IMR-90 (cell line): ENCODE data around the gene CD72. TPM values are rescaled to one million over a fixed set of nuclear protein-coding genes. Genes with fewer than 3 reads are reported as not detected.

Experiments
- ATAC-seq: fragments of 200-7000 bp; cut with Tn5 transposase; 2 replicates; pipeline ENCODE4 v1.9.1; 2020; ENCODE audit warnings: low read depth, mild to moderate bottlenecking, moderate library complexity
- BruUV-seq: library from RNA; stranded (reverse); fragments of 400-500 nt; replicated peaks from 2 replicates; lab custom pipeline; 2021; lab: Mats Ljungman, UMichigan
- CTCF ChIA-PET: fragments of 300-600 bp; formaldehyde crosslinking; extraction: SDS; loops from one replicate; lab custom pipeline; 2021; ENCODE audit warnings: antibody characterized with exemption; lab: Yijun Ruan, JAX
- POLR2A ChIA-PET: fragments of 300-600 bp; sonication (Branson Sonifier 250); formaldehyde crosslinking; loops from one replicate; lab custom pipeline; 2022; ENCODE audit warnings: antibody characterized with exemption; ENCODE audit not compliant: unreplicated experiment; lab: Charles Lee
- DNase-seq: peaks from one replicate; pipeline ENCODE4 v3.0.0; 2013
- H2AFZ ChIP-seq: replicated peaks from 2 replicates; pipeline ENCODE3; 2013; ENCODE audit warnings: low read length, mild to moderate bottlenecking; ENCODE audit not compliant: poor library complexity
- H2AK5ac ChIP-seq: 2 replicates; pipeline ENCODE4 v1.6.1; 2013; ENCODE audit warnings: low read depth, low read length, inconsistent platforms
- H2AK9ac ChIP-seq: replicated peaks from 2 replicates; pipeline ENCODE3; 2013; ENCODE audit warnings: mild to moderate bottlenecking, low read depth, low read length, moderate library complexity; ENCODE audit not compliant: poor library complexity
- H2BK120ac ChIP-seq: 2 replicates; pipeline ENCODE4 v1.6.1; 2013; ENCODE audit warnings: low read depth, low read length, inconsistent platforms
- H2BK15ac ChIP-seq: 3 replicates; pipeline ENCODE4 v1.6.1; 2013; ENCODE audit warnings: low read depth, low read length, inconsistent platforms
- H2BK20ac ChIP-seq: 2 replicates; pipeline ENCODE4 v1.6.1; 2013; ENCODE audit warnings: low read depth, mild to moderate bottlenecking, inconsistent platforms, low read length, moderate library complexity
- H2BK5ac ChIP-seq: 2 replicates; pipeline ENCODE4 v1.6.1; 2013; ENCODE audit warnings: mild to moderate bottlenecking, low read depth, low read length, inconsistent platforms; ENCODE audit not compliant: poor library complexity, severe bottlenecking
- H3K14ac ChIP-seq: replicated peaks from 2 replicates; pipeline ENCODE4 v1.6.1; 2013; ENCODE audit warnings: low read depth, low read length, inconsistent platforms
- H3K18ac ChIP-seq: 2 replicates; pipeline ENCODE4 v1.6.1; 2013; ENCODE audit warnings: low read depth, low read length, control low read depth
- H3K23ac ChIP-seq: 2 replicates; pipeline ENCODE4 v1.6.1; 2013; ENCODE audit warnings: low read depth, low read length, inconsistent platforms
- H3K27ac ChIP-seq: 2 replicates; pipeline ENCODE4 v1.5.1; 2013; ENCODE audit warnings: mild to moderate bottlenecking, control low read depth, low read length; ENCODE audit not compliant: insufficient read depth
- H3K27me3 ChIP-seq: 2 replicates; pipeline ENCODE4 v1.6.1; 2013; ENCODE audit warnings: low read length; ENCODE audit not compliant: control insufficient read depth, insufficient read depth
- H3K36me3 ChIP-seq: 2 replicates; pipeline ENCODE4 v1.6.1; 2013; ENCODE audit warnings: low read length, mixed read lengths; ENCODE audit not compliant: control insufficient read depth, insufficient read depth
- H3K4ac ChIP-seq: 2 replicates; pipeline ENCODE4 v1.6.1; 2013; ENCODE audit warnings: low read depth, low read length, inconsistent platforms
- H3K4me1 ChIP-seq: 2 replicates; pipeline ENCODE4 v1.6.1; 2013; ENCODE audit warnings: low read length, mixed read lengths; ENCODE audit not compliant: control insufficient read depth, insufficient read depth
- H3K4me2 ChIP-seq: 2 replicates; pipeline ENCODE4 v1.6.1; 2013; ENCODE audit warnings: low read depth, mild to moderate bottlenecking, control low read depth, low read length, moderate library complexity
- H3K4me3 ChIP-seq: 2 replicates; pipeline ENCODE4 v1.5.1; 2013; ENCODE audit warnings: low read depth, mild to moderate bottlenecking, control low read depth, low read length, moderate library complexity; ENCODE audit not compliant: insufficient read depth
- H3K56ac ChIP-seq: 2 replicates; pipeline ENCODE4 v1.6.1; 2013; ENCODE audit warnings: low read length, inconsistent platforms; ENCODE audit not compliant: insufficient read depth; ENCODE audit errors: extremely low read depth
- H3K79me1 ChIP-seq, 2 experiments: 2 replicates each; pipeline ENCODE4 v1.6.1; 2013; ENCODE audit warnings: low read length in 2 of 2, inconsistent platforms in 1 of 2, low read depth in 1 of 2
- H3K9ac ChIP-seq: 2 replicates; pipeline ENCODE4 v1.6.1; 2013; ENCODE audit warnings: low read depth, low read length, control low read depth
- H3K9me1 ChIP-seq: 2 replicates; pipeline ENCODE4 v1.6.1; 2013; ENCODE audit warnings: low read length, inconsistent platforms; ENCODE audit not compliant: insufficient read depth
- H3K9me3 ChIP-seq: 2 replicates; pipeline ENCODE4 v1.6.1; 2013; ENCODE audit warnings: low read length; ENCODE audit not compliant: control insufficient read depth, insufficient read depth
- H4K20me1 ChIP-seq: 2 replicates; pipeline ENCODE4 v1.6.1; 2013; ENCODE audit warnings: low read length, inconsistent platforms; ENCODE audit not compliant: insufficient read depth
- H4K5ac ChIP-seq: 2 replicates; pipeline ENCODE4 v1.6.1; 2013; ENCODE audit warnings: mild to moderate bottlenecking, low read depth, low read length, control low read depth
- H4K8ac ChIP-seq, 2 experiments: 2 replicates each; pipeline ENCODE4 v1.6.1; 2013; ENCODE audit warnings: low read depth in 2 of 2, low read length in 2 of 2, control low read depth in 1 of 2, inconsistent platforms in 1 of 2
- H4K91ac ChIP-seq: 2 replicates; pipeline ENCODE4 v1.6.1; 2013; ENCODE audit warnings: low read depth, low read length, inconsistent platforms; ENCODE audit not compliant: insufficient read depth
- CEBPB ChIP-seq: IDR thresholded peaks from 2 replicates; pipeline ENCODE4 v1.6.1; 2012; ENCODE audit warnings: low read depth, low read length, improper control_type of control experiment
- CHD1 ChIP-seq: IDR thresholded peaks from 2 replicates; pipeline ENCODE4 v1.6.1; 2012; ENCODE audit warnings: low read depth, low read length, improper control_type of control experiment
- FOS ChIP-seq: fragments of 150-350 bp; IDR thresholded peaks from 2 replicates; pipeline ENCODE4 v1.6.1; 2016; ENCODE audit warnings: low read depth, low read length
- MAFK ChIP-seq: IDR thresholded peaks from 2 replicates; pipeline ENCODE4 v1.6.1; 2012; ENCODE audit warnings: low read depth, low read length, improper control_type of control experiment
- MAZ ChIP-seq: IDR thresholded peaks from 2 replicates; pipeline ENCODE4 v1.6.1; 2012; ENCODE audit warnings: low read depth, mild to moderate bottlenecking, low read length, improper control_type of control experiment, moderate library complexity, borderline replicate concordance
- MXI1 ChIP-seq: IDR thresholded peaks from 2 replicates; pipeline ENCODE4 v1.6.1; 2012; ENCODE audit warnings: low read depth, mild to moderate bottlenecking, low read length, moderate library complexity, borderline replicate concordance
- NFE2L2 ChIP-seq: fragments of 150-350 bp; IDR thresholded peaks from 2 replicates; pipeline ENCODE4 v1.6.1; 2016; ENCODE audit warnings: low read depth, mild to moderate bottlenecking, low read length
- POLR2A ChIP-seq: IDR thresholded peaks from 2 replicates; pipeline ENCODE4 v1.6.1; 2012; ENCODE audit warnings: mild to moderate bottlenecking, low read depth, low read length
- RAD21 ChIP-seq: IDR thresholded peaks from 2 replicates; pipeline ENCODE4 v1.6.1; 2012; ENCODE audit warnings: low read length, improper control_type of control experiment
- RFX5 ChIP-seq: IDR thresholded peaks from 2 replicates; pipeline ENCODE4 v1.8.0; 2012; ENCODE audit warnings: low read depth, mild to moderate bottlenecking, low read length, moderate library complexity
- SMC3 ChIP-seq: fragments of 150-350 bp; IDR thresholded peaks from 2 replicates; pipeline ENCODE4 v1.6.1; 2016; ENCODE audit warnings: low read depth, mild to moderate bottlenecking, antibody characterized with exemption, low read length, moderate library complexity
- dilution Hi-C: fragments of 300-500 bp; cut with HindIII; formaldehyde crosslinking; loops from one replicate; pipeline ENCODE4 v1.14.3; 2018; ENCODE audit warnings: low sequenced_read_pairs; ENCODE audit not compliant: unreplicated experiment
- in situ Hi-C: fragments of 300-500 bp; cut with MboI; formaldehyde crosslinking; loops from 3 replicates; pipeline ENCODE4 v1.14.3; 2019; ENCODE audit warnings: low sequenced_read_pairs, inconsistent platforms, mixed read lengths
- intact Hi-C: fragments of 100-400 bp; cut with micrococcal nuclease; formaldehyde crosslinking; loops from 2 replicates; pipeline ENCODE4 v1.10.0; 2022
- polyA plus RNA-seq, 3 experiments: library from polyadenylated mRNA; depleted of rRNA; stranded (reverse); fragments of >200 nt; gene quantifications; 2 replicates each; pipeline ENCODE4 v1.2.3, GENCODE V29; 2012; ENCODE audit warnings: low replicate concordance in 1 of 3
- total RNA-seq: library from RNA; depleted of rRNA; stranded (reverse); fragments of >200 nt; gene quantifications from 2 replicates; pipeline ENCODE4 v1.2.3, GENCODE V29; 2012
- TF ChIP-seq, protein P1 (sequence below): conservative IDR thresholded peaks from 2 replicates; pipeline ENCODE4 v1.5.1; 2012; ENCODE audit warnings: mild to moderate bottlenecking, low read depth, low read length, improper control_type of control experiment
- TF ChIP-seq, protein P2 (sequence below): fragments of 150-350 bp; IDR thresholded peaks from 2 replicates; pipeline ENCODE4 v1.6.1; 2017; ENCODE audit warnings: mild to moderate bottlenecking, antibody characterized with exemption, low read length, low read depth
- TF ChIP-seq, protein P3 (sequence below): fragments of 150-350 bp; IDR thresholded peaks from 2 replicates; pipeline ENCODE4 v1.6.1; 2016; ENCODE audit warnings: low read depth, mild to moderate bottlenecking, low read length, moderate library complexity, borderline replicate concordance

The CD72 gene
- total and polyA plus RNA-seq, 2 of the 4 experiments (the other 2 are of a cell fraction): 0.36 to 0.58 TPM

DNA sequence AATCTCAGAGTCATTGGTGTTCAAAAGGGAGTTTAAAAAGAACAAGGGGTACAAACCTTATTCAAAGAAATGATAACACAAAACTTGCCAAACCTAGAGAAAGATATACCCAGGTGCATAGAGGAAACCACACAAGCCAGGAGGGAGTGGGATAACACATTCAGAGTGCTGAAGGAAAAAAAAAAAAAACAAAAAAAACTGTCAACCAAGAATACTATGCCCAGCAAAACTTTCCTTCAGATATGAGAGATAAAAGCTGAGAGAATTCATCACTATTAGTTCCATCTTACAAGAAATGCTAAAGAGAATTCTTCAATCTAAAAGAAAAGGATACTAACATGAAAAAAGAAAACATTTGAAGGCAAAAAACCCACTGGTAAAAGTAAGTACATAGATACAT, 24.6 kb downstream of the CD72 start:
- POLR2A ChIA-PET: no interaction called here
- Histone ChIP-seq H2AK5ac (no peak overlapping the region), H3K4ac (no peak overlapping the region), H2BK120ac (no peak overlapping the region), H3K79me1 (no peaks in the 10 kb centered on the region), H3K36me3 (no peaks in the 10 kb centered on the region), H2BK15ac (no peak overlapping the region), H4K91ac (no peak overlapping the region), H2AK9ac (no peak overlapping the region), H3K4me1 (no peaks in the 10 kb centered on the region), H3K56ac (no peak overlapping the region), H3K23ac (no peak overlapping the region), H2BK5ac (no peak overlapping the region), H3K18ac (no peak overlapping the region), H3K14ac (no peak overlapping the region), H3K27ac (no peak overlapping the region), H3K9me1 (no peaks in the 10 kb centered on the region), H4K5ac (no peak overlapping the region), H3K27me3 (no peaks in the 10 kb centered on the region; the same call in 1 of the 2 replicates), H2BK20ac (no peak overlapping the region), H4K20me1 (no peaks in the 10 kb centered on the region), H3K4me3 (no peak overlapping the region), H2AFZ (no peak overlapping the region), H4K8ac (no peak overlapping the region), H3K4me2 (no peak overlapping the region), H3K9ac (no peak overlapping the region), H3K9me3 (peaks cover 16% of the 10 kb centered on the region)
- dilution Hi-C loops: no loop called here
- in situ Hi-C loops: no loop called here
- intact Hi-C loops: no loop called here
- CTCF ChIA-PET: no interaction called here
- DNase-seq: no peak
- BruUV-seq: no TSS peak
- TF ChIP-seq CEBPB: no peak
- TF ChIP-seq RAD21: no peak
- TF ChIP-seq, protein P1, sequence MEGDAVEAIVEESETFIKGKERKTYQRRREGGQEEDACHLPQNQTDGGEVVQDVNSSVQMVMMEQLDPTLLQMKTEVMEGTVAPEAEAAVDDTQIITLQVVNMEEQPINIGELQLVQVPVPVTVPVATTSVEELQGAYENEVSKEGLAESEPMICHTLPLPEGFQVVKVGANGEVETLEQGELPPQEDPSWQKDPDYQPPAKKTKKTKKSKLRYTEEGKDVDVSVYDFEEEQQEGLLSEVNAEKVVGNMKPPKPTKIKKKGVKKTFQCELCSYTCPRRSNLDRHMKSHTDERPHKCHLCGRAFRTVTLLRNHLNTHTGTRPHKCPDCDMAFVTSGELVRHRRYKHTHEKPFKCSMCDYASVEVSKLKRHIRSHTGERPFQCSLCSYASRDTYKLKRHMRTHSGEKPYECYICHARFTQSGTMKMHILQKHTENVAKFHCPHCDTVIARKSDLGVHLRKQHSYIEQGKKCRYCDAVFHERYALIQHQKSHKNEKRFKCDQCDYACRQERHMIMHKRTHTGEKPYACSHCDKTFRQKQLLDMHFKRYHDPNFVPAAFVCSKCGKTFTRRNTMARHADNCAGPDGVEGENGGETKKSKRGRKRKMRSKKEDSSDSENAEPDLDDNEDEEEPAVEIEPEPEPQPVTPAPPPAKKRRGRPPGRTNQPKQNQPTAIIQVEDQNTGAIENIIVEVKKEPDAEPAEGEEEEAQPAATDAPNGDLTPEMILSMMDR: no peak
- no peak for TF ChIP-seq POLR2A
- TF ChIP-seq NFE2L2: no peak
- TF ChIP-seq FOS: no peak
- no peak for TF ChIP-seq MAFK
- TF ChIP-seq MAZ: no peak
- TF ChIP-seq CHD1: no peak
- TF ChIP-seq, protein P2, sequence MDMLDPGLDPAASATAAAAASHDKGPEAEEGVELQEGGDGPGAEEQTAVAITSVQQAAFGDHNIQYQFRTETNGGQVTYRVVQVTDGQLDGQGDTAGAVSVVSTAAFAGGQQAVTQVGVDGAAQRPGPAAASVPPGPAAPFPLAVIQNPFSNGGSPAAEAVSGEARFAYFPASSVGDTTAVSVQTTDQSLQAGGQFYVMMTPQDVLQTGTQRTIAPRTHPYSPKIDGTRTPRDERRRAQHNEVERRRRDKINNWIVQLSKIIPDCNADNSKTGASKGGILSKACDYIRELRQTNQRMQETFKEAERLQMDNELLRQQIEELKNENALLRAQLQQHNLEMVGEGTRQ: no peak
- TF ChIP-seq RFX5: no peak
- TF ChIP-seq, protein P3, sequence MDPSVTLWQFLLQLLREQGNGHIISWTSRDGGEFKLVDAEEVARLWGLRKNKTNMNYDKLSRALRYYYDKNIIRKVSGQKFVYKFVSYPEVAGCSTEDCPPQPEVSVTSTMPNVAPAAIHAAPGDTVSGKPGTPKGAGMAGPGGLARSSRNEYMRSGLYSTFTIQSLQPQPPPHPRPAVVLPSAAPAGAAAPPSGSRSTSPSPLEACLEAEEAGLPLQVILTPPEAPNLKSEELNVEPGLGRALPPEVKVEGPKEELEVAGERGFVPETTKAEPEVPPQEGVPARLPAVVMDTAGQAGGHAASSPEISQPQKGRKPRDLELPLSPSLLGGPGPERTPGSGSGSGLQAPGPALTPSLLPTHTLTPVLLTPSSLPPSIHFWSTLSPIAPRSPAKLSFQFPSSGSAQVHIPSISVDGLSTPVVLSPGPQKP: no peak
- no peak for TF ChIP-seq MXI1
- TF ChIP-seq SMC3: no peak
- ATAC-seq: no peak
